H9 (cell line): Measurements from ENCODE around the gene PSKH1. TPM values are rescaled to one million over a fixed set of nuclear protein-coding genes. Genes with fewer than 3 reads are reported as not detected.

Source experiments
- DNase-seq: peaks from one replicate; pipeline ENCODE4 v3.0.0-alpha.2; 2017
- H2AFZ ChIP-seq: one replicate; pipeline ENCODE4 v1.6.1; 2013; ENCODE audit warnings: mild to moderate bottlenecking, low read length, control low read depth, moderate library complexity
- H2AK5ac ChIP-seq: 2 replicates; pipeline ENCODE4 v1.6.1; 2013; ENCODE audit warnings: low read length, control low read depth, mixed read lengths; ENCODE audit not compliant: insufficient read length
- H2BK120ac ChIP-seq: one replicate; pipeline ENCODE4 v1.6.1; 2013; ENCODE audit warnings: low read depth, mild to moderate bottlenecking, low read length, control low read depth, inconsistent platforms; ENCODE audit not compliant: poor library complexity, severe bottlenecking
- H2BK12ac ChIP-seq: 2 replicates; pipeline ENCODE4 v1.6.1; 2013; ENCODE audit warnings: low read length, control low read depth, mixed read lengths, low read depth; ENCODE audit not compliant: insufficient read length
- H2BK15ac ChIP-seq: 2 replicates; pipeline ENCODE4 v1.6.1; 2013; ENCODE audit warnings: low read depth, low read length, control low read depth
- H2BK20ac ChIP-seq: one replicate; pipeline ENCODE4 v1.6.1; 2013; ENCODE audit warnings: low read depth, mild to moderate bottlenecking, low read length, control low read depth, inconsistent platforms; ENCODE audit not compliant: poor library complexity, severe bottlenecking
- H2BK5ac ChIP-seq: 2 replicates; pipeline ENCODE4 v1.6.1; 2013; ENCODE audit warnings: low read length, control low read depth, mixed read lengths; ENCODE audit not compliant: insufficient read length
- H3K14ac ChIP-seq: 2 replicates; pipeline ENCODE4 v1.6.1; 2013; ENCODE audit warnings: low read length, control low read depth; ENCODE audit not compliant: insufficient read depth
- H3K18ac ChIP-seq: 2 replicates; pipeline ENCODE4 v1.6.1; 2013; ENCODE audit warnings: low read depth, mild to moderate bottlenecking, mixed read lengths, low read length, control low read depth; ENCODE audit not compliant: insufficient read length
- H3K23ac ChIP-seq: 2 replicates; pipeline ENCODE4 v1.6.1; 2013; ENCODE audit warnings: low read length, control low read depth, mixed read lengths, low read depth; ENCODE audit not compliant: insufficient read length
- H3K23me2 ChIP-seq: 2 replicates; pipeline ENCODE4 v1.6.1; 2013; ENCODE audit warnings: low read depth, mild to moderate bottlenecking, mixed read lengths, low read length, control low read depth; ENCODE audit not compliant: insufficient read length, poor library complexity, severe bottlenecking
- H3K27ac ChIP-seq: 2 replicates; pipeline ENCODE4 v1.5.1; 2013; ENCODE audit warnings: low read length, control low read depth, mixed read lengths, low read depth; ENCODE audit not compliant: insufficient read length
- H3K27me3 ChIP-seq: 2 replicates; pipeline ENCODE4 v1.6.1; 2013; ENCODE audit warnings: low read length, control low read depth, inconsistent platforms; ENCODE audit not compliant: insufficient read depth
- H3K4ac ChIP-seq: 2 replicates; pipeline ENCODE4 v1.6.1; 2013; ENCODE audit warnings: low read depth, mild to moderate bottlenecking, control low read depth, inconsistent platforms, low read length, moderate library complexity
- H3K4me1 ChIP-seq: 2 replicates; pipeline ENCODE4 v1.6.1; 2013; ENCODE audit warnings: low read length, control low read depth, inconsistent platforms; ENCODE audit not compliant: insufficient read depth
- H3K4me2 ChIP-seq: 2 replicates; pipeline ENCODE4 v1.6.1; 2013; ENCODE audit warnings: low read length, control low read depth, mixed read lengths; ENCODE audit not compliant: insufficient read length, insufficient read depth
- H3K56ac ChIP-seq: 2 replicates; pipeline ENCODE4 v1.6.1; 2013; ENCODE audit warnings: low read depth, mild to moderate bottlenecking, mixed read lengths, low read length, control low read depth; ENCODE audit not compliant: insufficient read length
- H3K79me1 ChIP-seq: 2 replicates; pipeline ENCODE4 v1.6.1; 2013; ENCODE audit warnings: low read depth, mild to moderate bottlenecking, moderate library complexity, low read length, control low read depth, inconsistent platforms; ENCODE audit not compliant: insufficient read depth, poor library complexity, severe bottlenecking
- H3K79me2 ChIP-seq: 2 replicates; pipeline ENCODE4 v1.6.1; 2013; ENCODE audit warnings: low read length, control low read depth, inconsistent platforms; ENCODE audit not compliant: insufficient read depth
- H3K9ac ChIP-seq: 2 replicates; pipeline ENCODE4 v1.6.1; 2013; ENCODE audit warnings: low read length, control low read depth, mixed read lengths; ENCODE audit not compliant: insufficient read length; ENCODE audit errors: extremely low read depth
- H3K9me3 ChIP-seq: one replicate; pipeline ENCODE4 v1.6.1; 2013; ENCODE audit warnings: low read depth, low read length, inconsistent platforms; ENCODE audit not compliant: control insufficient read depth
- H3T11ph ChIP-seq: one replicate; pipeline ENCODE4 v1.6.1; 2013; ENCODE audit warnings: mild to moderate bottlenecking, low read length, control low read depth, inconsistent platforms
- H4K20me1 ChIP-seq: one replicate; pipeline ENCODE4 v1.6.1; 2013; ENCODE audit not compliant: control insufficient read depth, insufficient read length, insufficient read depth
- H4K5ac ChIP-seq: 2 replicates; pipeline ENCODE4 v1.6.1; 2013; ENCODE audit warnings: low read depth, mild to moderate bottlenecking, mixed read lengths, low read length, control low read depth; ENCODE audit not compliant: insufficient read length
- H4K8ac ChIP-seq: replicated peaks from 2 replicates; pipeline ENCODE4 v1.6.1; 2013; ENCODE audit warnings: low read length, control low read depth, mixed read lengths, low read depth; ENCODE audit not compliant: insufficient read length
- H4K91ac ChIP-seq: 2 replicates; pipeline ENCODE4 v1.6.1; 2013; ENCODE audit warnings: low read depth, mild to moderate bottlenecking, moderate library complexity, mixed read lengths, low read length, control low read depth; ENCODE audit not compliant: insufficient read length
- H3K27ac Mint-ChIP-seq, 3 experiments: 2 replicates in 2 of 3; 3 replicates in 1 of 3; pipeline ENCODE4 v1.8.0; 2020 to 2021; ENCODE audit warnings: mixed read lengths in 3 of 3, mild to moderate bottlenecking in 1 of 3, moderate library complexity in 1 of 3
- H3K27me3 Mint-ChIP-seq: 2 replicates; pipeline ENCODE4 v1.8.0; 2021; ENCODE audit warnings: low read depth, mild to moderate bottlenecking, moderate library complexity, mixed read lengths
- H3K36me3 Mint-ChIP-seq, 3 experiments: 2 replicates in 2 of 3; 3 replicates in 1 of 3; pipeline ENCODE4 v1.8.0; 2020 to 2021; ENCODE audit warnings: low read depth in 3 of 3, mixed read lengths in 3 of 3; ENCODE audit not compliant: insufficient read depth in 1 of 3
- H3K4me1 Mint-ChIP-seq, 2 experiments: 2 replicates each; pipeline ENCODE4 v1.8.0; 2020; ENCODE audit warnings: mixed read lengths in 2 of 2
- H3K4me3 Mint-ChIP-seq, 2 experiments: 2 replicates in 1 of 2; 3 replicates in 1 of 2; pipeline ENCODE4 v1.8.0; 2020 to 2021; ENCODE audit warnings: mild to moderate bottlenecking in 2 of 2, mixed read lengths in 2 of 2, moderate library complexity in 1 of 2
- H3K9me3 Mint-ChIP-seq, 2 experiments: 2 replicates in 1 of 2; 3 replicates in 1 of 2; pipeline ENCODE4 v1.8.0; 2020; ENCODE audit warnings: mild to moderate bottlenecking in 2 of 2, mixed read lengths in 2 of 2, moderate library complexity in 1 of 2
- WGBS: extraction: QIAGEN DNeasy Blood & Tissue Kit; methylation state at CpG from one replicate; pipeline ENCODE4 v1.1.7; 2013; ENCODE audit warnings: missing lambda C conversion rate, low lambda C conversion rate, mixed read lengths; ENCODE audit not compliant: insufficient read length; ENCODE audit errors: extremely low coverage; 5-methylcytosine and 5-hydroxymethylcytosine counted together
- total RNA-seq: library from RNA; stranded (reverse); gene quantifications from 2 replicates; pipeline ENCODE4 v1.2.1, GENCODE V29; 2021
- TF ChIP-seq, protein P1 (sequence below): fragments of 200-600 bp; sonication (generic); conservative IDR thresholded peaks from 3 replicates; pipeline ENCODE4 v1.8.0; 2021; ENCODE audit warnings: antibody characterized with exemption, mild to moderate bottlenecking

PSKH1 gene
- total RNA-seq, 1 experiment from 2014 or later: 29.1 TPM

DNA sequence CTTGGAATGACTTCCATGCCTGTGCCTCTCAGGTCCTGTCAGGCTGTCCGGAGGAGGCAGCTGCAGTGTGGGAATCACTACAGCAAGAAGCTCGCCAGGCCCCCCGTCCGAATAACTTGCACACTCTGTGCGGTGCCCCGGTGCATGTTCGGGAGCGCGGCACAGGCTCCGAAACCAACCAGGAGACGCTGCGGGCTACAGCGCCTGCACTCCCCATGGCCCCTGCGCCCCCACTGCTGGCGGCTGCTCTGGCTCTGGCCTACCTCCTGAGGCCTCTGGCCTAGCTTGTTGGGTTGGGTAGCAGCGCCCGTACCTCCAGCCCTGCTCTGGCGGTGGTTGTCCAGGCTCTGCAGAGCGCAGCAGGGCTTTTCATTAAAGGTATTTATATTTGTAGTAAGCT is 7.1 kb upstream of the PSKH1 start:
- DNase-seq: no peak
- no peak overlapping the region for H3K18ac ChIP-seq
- no peak overlapping the region for H2BK120ac ChIP-seq
- H3K23ac ChIP-seq: no peak overlapping the region
- no peaks in the 10 kb centered on the region for H3K4me1 ChIP-seq
- no peaks in the 10 kb centered on the region for H3K9me3 Mint-ChIP-seq
- no peak overlapping the region for H3K4me2 ChIP-seq
- no peak overlapping the region for H2AK5ac ChIP-seq
- no peak overlapping the region for H2BK20ac ChIP-seq
- H3K4me1 Mint-ChIP-seq: peaks cover 13 to 28% of the 10 kb centered on the region in 2 experiments
- no peaks in the 10 kb centered on the region for H3K23me2 ChIP-seq
- H3K9me3 ChIP-seq: no peaks in the 10 kb centered on the region
- H4K20me1 ChIP-seq: no peaks in the 10 kb centered on the region
- H3K4me3 Mint-ChIP-seq: no peak overlapping the region; a peak in 1 of 5 replicates
- TF ChIP-seq, protein P1, sequence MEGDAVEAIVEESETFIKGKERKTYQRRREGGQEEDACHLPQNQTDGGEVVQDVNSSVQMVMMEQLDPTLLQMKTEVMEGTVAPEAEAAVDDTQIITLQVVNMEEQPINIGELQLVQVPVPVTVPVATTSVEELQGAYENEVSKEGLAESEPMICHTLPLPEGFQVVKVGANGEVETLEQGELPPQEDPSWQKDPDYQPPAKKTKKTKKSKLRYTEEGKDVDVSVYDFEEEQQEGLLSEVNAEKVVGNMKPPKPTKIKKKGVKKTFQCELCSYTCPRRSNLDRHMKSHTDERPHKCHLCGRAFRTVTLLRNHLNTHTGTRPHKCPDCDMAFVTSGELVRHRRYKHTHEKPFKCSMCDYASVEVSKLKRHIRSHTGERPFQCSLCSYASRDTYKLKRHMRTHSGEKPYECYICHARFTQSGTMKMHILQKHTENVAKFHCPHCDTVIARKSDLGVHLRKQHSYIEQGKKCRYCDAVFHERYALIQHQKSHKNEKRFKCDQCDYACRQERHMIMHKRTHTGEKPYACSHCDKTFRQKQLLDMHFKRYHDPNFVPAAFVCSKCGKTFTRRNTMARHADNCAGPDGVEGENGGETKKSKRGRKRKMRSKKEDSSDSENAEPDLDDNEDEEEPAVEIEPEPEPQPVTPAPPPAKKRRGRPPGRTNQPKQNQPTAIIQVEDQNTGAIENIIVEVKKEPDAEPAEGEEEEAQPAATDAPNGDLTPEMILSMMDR: no peak
- H3K79me2 ChIP-seq: no peaks in the 10 kb centered on the region
- H2AFZ ChIP-seq: no peak overlapping the region
- no peak overlapping the region for H2BK12ac ChIP-seq
- no peak overlapping the region for H3K4ac ChIP-seq
- no peak overlapping the region for H4K5ac ChIP-seq
- no peaks in the 10 kb centered on the region; the same call in none of the 2 replicates for H3K27me3 Mint-ChIP-seq
- H3K9ac ChIP-seq: no peak overlapping the region
- H3K27ac Mint-ChIP-seq: no peak overlapping the region
- H4K91ac ChIP-seq: no peak overlapping the region
- H3K14ac ChIP-seq: no peak overlapping the region; the same call in 1 of the 2 replicates
- no CpG with 5 or more reads among the region's 19 CpGs for WGBS
- H2BK5ac ChIP-seq: no peak overlapping the region
- no peak overlapping the region for H2BK15ac ChIP-seq
- H3K27me3 ChIP-seq: no peaks in the 10 kb centered on the region
- H4K8ac ChIP-seq: no peak overlapping the region
- no peak overlapping the region for H3K56ac ChIP-seq
- H3K36me3 Mint-ChIP-seq: peaks cover 12 to 33% (median 30%) of the 10 kb centered on the region in 3 experiments
- no peak overlapping the region for H3T11ph ChIP-seq
- H3K27ac ChIP-seq: no peak overlapping the region
- no peaks in the 10 kb centered on the region for H3K79me1 ChIP-seq
